ENCODE data around the gene ZNF83.

The ZNF83 gene

GRCh38 chr19:52566588-52566987, 71.6 kb downstream of the ZNF83 start:
- DNase-seq = peak; percentile 77

GRCh38 chr19:52566121-52566520, 72.0 kb downstream of the ZNF83 start:
- DNase-seq = no peak
